ENCODE results near the gene NUP88. TPM values are rescaled to one million over a fixed set of nuclear protein-coding genes. Genes with fewer than 3 reads are reported as not detected.
A peak's percentile ranks its signal among the peaks of the same experiment; 100 is the strongest.

The NUP88 gene
- total and polyA plus RNA-seq, 10 of the 15 experiments (the other 5 are each of a cell fraction or from before 2014, with no cell fraction given): 110 to 244 (median 188) TPM

GRCh38 chr17:5408186-5408585, 11.3 kb downstream of the NUP88 start (continued):
- TF ChIP-seq SREBF2 (IDR thresholded peaks at IDR 0.05; ENCODE audit: low read length) (no peak), ZZZ3 (IDR thresholded peaks at IDR 0.05; ENCODE audit: control insufficient read depth, insufficient read length, low read depth) (no peak), BCLAF1 (IDR thresholded peaks at IDR 0.05) (no peak)

GRCh38 chr17:5405400-5405799, 14.1 kb downstream of the NUP88 start:
- H4K20me1 ChIP-seq (ENCODE audit: control insufficient read depth, insufficient read depth): peaks cover 3% of the 10 kb centered on the region; the same call in 1 of the 2 replicates
- H3K4me3 ChIP-seq: no peak overlapping the region
- in situ Hi-C loops (cut with MboI): no loop called here
- peaks cover 11% of the 10 kb centered on the region for H3K79me2 ChIP-seq (ENCODE audit: control insufficient read depth, insufficient read depth, low read length)
- no peak for DNase-seq (ENCODE audit: low read depth, low spot score)
- WGBS (ENCODE audit: insufficient coverage, insufficient replicate concordance, low lambda C conversion rate, missing lambda C conversion rate): 98% methylated on average over 4 of the region's 4 CpGs
- FAIRE-seq: no peak
- no peak for ATAC-seq
- SMC1A ChIA-PET (ENCODE audit: uncharacterized antibody, unreplicated experiment): interaction anchor here (0.6 to 1.4 kb wide), 3 partner anchors 12 to 55 kb away, joined by 3 read pairs; no protein-coding TSS in a partner anchor
- POLR2A ChIA-PET: interaction anchor here (0.5 to 1.0 kb wide), 3 partner anchors 14 to 158 kb away, joined by 3 read pairs; partner anchors contain the start of gene NUP88
- H3K9me3 ChIP-seq (replicated peaks; ENCODE audit: control insufficient read depth, insufficient read depth, low read length): no peaks in the 10 kb centered on the region
- CTCF ChIA-PET: interaction anchor here (0.7 to 1.5 kb wide), 4 partner anchors 12 to 47 kb away, joined by 3 to 7 read pairs (median 5); partner anchors contain the start of gene C1QBP
- H3K4me1 ChIP-seq (ENCODE audit: control insufficient read depth, insufficient read depth, low read length): peaks cover 6% of the 10 kb centered on the region
- peaks cover 13 to 60% of the 10 kb centered on the region in 2 experiments for H3K36me3 ChIP-seq (ENCODE audit: control insufficient read depth in 2 of 2, insufficient read depth in 2 of 2, low read length in 1 of 2)
- H3K27ac ChIP-seq (ENCODE audit: control insufficient read depth, insufficient read depth): no peak overlapping the region
- H2AFZ ChIP-seq (ENCODE audit: control insufficient read depth, low read depth, low read length): no peak overlapping the region
- RAD21 ChIA-PET (ENCODE audit: unreplicated experiment): no interaction called here
- intact Hi-C loops (cut with micrococcal nuclease; ENCODE audit: unreplicated experiment): no loop called here
- H3K27me3 ChIP-seq (replicated peaks in 1 of 2; ENCODE audit: control insufficient read depth in 2 of 2, insufficient read depth in 2 of 2, low read length in 1 of 2): no peaks in the 10 kb centered on the region
- H3K9ac ChIP-seq (ENCODE audit: control insufficient read depth, insufficient read depth, low read length): no peak overlapping the region
- BruUV-seq (replicated peaks): TSS peak; percentile 4
- H3K4me2 ChIP-seq (ENCODE audit: control insufficient read depth, insufficient read depth): no peak overlapping the region
- TF ChIP-seq CHD1 (IDR thresholded peaks at IDR 0.05; ENCODE audit: low read depth, low read length) (no peak), PKNOX1 (IDR thresholded peaks at IDR 0.05) (no peak), ZBTB40 (IDR thresholded peaks at IDR 0.05; ENCODE audit: borderline replicate concordance) (no peak), HSF1 (IDR thresholded peaks at IDR 0.05; ENCODE audit: low read depth, low read length) (no peak), ZNF24 (IDR thresholded peaks at IDR 0.05) (no peak), CTCF (IDR thresholded peaks at IDR 0.05 in 2 of 3, conservative IDR thresholded peaks at IDR 0.05 in 1 of 3; ENCODE audit: control insufficient read depth in 2 of 3, extremely low read depth in 1 of 3, insufficient read depth in 1 of 3, low read depth in 3 of 3, low read length in 3 of 3) (no peak), RBBP5 (conservative IDR thresholded peaks at IDR 0.05) (no peak)

Measured in GM12878 (cell line).